ENCODE results near the gene NVL.

DNA sequence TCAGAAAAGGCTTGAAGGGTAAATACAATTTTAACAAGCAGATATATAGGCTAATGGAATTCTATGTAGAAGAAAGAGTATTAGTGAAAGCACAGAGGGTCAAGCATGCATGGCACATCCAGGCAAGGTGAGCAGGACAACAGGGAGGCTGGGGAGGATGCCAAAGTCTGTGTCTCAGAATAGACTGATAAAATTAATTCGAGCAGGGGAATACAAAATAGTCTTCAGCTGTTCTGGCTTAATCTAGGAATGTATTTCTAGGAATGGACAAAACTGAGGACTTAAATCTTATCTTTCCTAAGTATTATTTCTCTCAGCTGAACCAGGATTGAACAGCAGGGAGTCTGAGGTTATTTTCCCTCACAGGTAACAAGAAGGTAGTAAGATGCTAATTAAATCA is 35.2 kb downstream of the NVL start:
- TF ChIP-seq NR3C1 (CRISPR knock-in tag; conservative IDR thresholded peaks at IDR 0.05; ENCODE audit: low read depth) (no peak), CTCF (IDR thresholded peaks at IDR 0.05) (no peak), PREB (CRISPR knock-in tag; IDR thresholded peaks at IDR 0.05; ENCODE audit: borderline replicate concordance) (no peak)
- TF ChIP-seq, protein P1, sequence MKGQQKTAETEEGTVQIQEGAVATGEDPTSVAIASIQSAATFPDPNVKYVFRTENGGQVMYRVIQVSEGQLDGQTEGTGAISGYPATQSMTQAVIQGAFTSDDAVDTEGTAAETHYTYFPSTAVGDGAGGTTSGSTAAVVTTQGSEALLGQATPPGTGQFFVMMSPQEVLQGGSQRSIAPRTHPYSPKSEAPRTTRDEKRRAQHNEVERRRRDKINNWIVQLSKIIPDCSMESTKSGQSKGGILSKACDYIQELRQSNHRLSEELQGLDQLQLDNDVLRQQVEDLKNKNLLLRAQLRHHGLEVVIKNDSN (CRISPR knock-in tag; IDR thresholded peaks at IDR 0.05): no peak

Data from WTC11 (cell line).